ENCODE measurements around the gene HLA-A.

HLA-A gene

DNA sequence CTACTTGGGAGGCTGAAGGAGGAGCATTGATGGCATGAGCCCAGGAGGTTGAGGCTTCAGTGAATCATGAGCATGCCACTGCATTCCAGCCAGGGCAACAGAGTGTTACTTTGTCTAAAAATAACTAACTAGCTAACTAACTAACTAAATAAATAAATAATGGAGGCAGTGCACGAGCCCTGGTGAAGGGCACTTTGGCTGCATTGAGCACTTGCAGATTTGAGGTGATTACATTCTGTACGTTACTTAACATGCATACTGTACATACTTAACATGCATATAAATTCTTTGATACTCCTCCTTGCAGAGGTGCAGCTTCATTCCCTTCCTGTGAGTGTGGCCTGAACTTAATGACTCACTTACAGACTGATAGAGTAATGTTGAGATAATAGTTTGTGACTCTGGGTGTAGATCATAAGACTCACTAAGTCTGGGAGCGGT is 10.7 kb downstream of the HLA-A start:
- DNase-seq (ENCODE audit: extremely low read depth, low read depth) = no peak

DNA sequence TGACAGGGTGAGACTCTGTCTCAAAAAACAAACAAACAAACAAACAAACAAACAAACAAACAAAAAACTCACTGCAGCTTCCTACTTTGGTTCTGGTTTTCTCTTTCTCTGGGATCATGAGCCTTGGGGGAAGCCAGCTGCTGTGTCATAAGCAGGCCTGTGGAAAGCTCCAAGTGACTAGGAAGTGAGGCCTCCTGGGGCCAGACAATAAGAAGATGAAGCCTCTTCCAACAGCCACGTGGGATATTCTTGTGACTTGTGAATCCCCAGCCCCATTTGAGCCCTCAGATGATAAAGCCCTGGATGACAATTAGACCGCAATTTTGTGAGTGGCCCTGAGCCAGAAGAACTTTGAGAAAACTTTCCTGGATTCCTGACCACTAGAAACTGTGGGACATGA is 11.4 kb downstream of the HLA-A start:
- TF ChIP-seq CTCF (IDR thresholded peaks at IDR 0.05; ENCODE audit: low read depth, low read length) = no peak
- DNase-seq (ENCODE audit: extremely low read depth, low read depth) = no peak

More for the DNA sequence above, 10.7 kb downstream of the HLA-A start:
- TF ChIP-seq CTCF (IDR thresholded peaks at IDR 0.05; ENCODE audit: low read depth, low read length) = no peak

GRCh38 chr6:29954272-29954671 is 11.9 kb downstream of the HLA-A start:
- TF ChIP-seq CTCF (IDR thresholded peaks at IDR 0.05; ENCODE audit: low read depth, low read length) = no peak
- DNase-seq (ENCODE audit: extremely low read depth, low read depth) = no peak

DNA sequence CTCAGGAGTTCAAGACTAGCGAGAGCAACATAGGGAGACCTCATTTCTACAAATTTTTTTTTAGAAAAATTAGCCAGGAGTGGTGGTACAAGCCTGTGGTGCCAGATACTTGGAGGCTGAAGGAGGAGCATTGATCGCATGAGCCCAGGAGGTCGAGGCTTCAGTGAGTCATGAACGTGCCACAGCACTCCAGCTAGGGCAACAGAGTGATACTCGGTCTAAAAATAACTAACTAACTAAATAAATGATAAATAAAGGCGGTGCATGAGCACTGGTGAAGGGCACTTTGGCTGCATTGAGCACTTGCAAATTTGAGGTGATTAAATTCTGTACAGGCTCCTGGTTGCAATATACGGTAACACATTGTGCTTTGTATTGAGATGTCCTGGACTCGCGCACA is 13.5 kb downstream of the HLA-A start:
- TF ChIP-seq CTCF (IDR thresholded peaks at IDR 0.05; ENCODE audit: low read depth, low read length) = no peak
- DNase-seq (ENCODE audit: extremely low read depth, low read depth) = no peak

- no peak for DNase-seq (ENCODE audit: extremely low read depth, low read depth)
- TF ChIP-seq CTCF (IDR thresholded peaks at IDR 0.05; ENCODE audit: low read depth, low read length) = no peak
Measured at GRCh38 chr6:29956518-29956917, 14.2 kb downstream of the HLA-A start.

DNA sequence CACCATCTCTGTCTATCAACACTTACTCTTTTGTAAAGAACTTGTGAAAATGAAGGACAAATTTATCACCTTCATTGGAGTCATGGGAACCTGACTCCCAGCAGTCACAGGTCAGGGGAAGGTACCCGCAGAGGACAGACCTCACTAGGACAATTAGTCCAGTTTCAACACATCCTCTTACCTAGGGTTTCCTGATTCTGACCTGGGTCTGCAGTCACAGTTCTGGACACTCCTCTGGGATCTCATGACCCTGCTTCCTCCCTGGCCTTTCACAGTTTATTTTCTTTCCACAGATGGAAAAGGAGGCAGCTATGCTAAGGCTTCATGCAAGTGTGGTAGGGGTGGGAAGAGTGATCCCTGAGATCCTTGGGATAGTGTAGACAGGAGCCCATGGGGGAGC is 15.7 kb downstream of the HLA-A start:
- no peak for TF ChIP-seq CTCF (IDR thresholded peaks at IDR 0.05; ENCODE audit: low read depth, low read length)
- DNase-seq (ENCODE audit: extremely low read depth, low read depth) = no peak

- DNase-seq (ENCODE audit: extremely low read depth, low read depth) = no peak
- TF ChIP-seq CTCF (IDR thresholded peaks at IDR 0.05; ENCODE audit: low read depth, low read length) = no peak
Measured at GRCh38 chr6:29958921-29959320, 16.6 kb downstream of the HLA-A start.

Measured in AG09319 (cell line).